Ishikawa (cell line): ENCODE data around the gene RNF44.

Experiments
- CEBPB ChIP-seq: IDR thresholded peaks from 2 replicates; pipeline ENCODE4 v1.6.1; 2012
- CREB1 ChIP-seq: IDR thresholded peaks from 2 replicates; pipeline ENCODE4 v1.6.1; 2012; ENCODE audit warnings: low read depth
- EGR1 ChIP-seq: IDR thresholded peaks from 2 replicates; pipeline ENCODE4 v1.6.1; 2012
- EP300 ChIP-seq: IDR thresholded peaks from 2 replicates; pipeline ENCODE4 v1.6.1; 2012; ENCODE audit warnings: borderline replicate concordance
- FOXM1 ChIP-seq: IDR thresholded peaks from 2 replicates; pipeline ENCODE4 v1.6.1; 2012; ENCODE audit warnings: low read depth, borderline replicate concordance
- NFIC ChIP-seq: IDR thresholded peaks from 2 replicates; pipeline ENCODE4 v1.6.1; 2012
- RAD21 ChIP-seq: IDR thresholded peaks from 2 replicates; pipeline ENCODE4 v1.6.1; 2012; ENCODE audit warnings: low read depth
- TAF1 ChIP-seq: IDR thresholded peaks from 2 replicates; pipeline ENCODE4 v1.6.1; 2012; ENCODE audit warnings: low read depth, mild to moderate bottlenecking
- TCF12 ChIP-seq: IDR thresholded peaks from 2 replicates; pipeline ENCODE4 v1.6.1; 2012; ENCODE audit warnings: low read depth
- TEAD4 ChIP-seq: IDR thresholded peaks from 2 replicates; pipeline ENCODE4 v1.6.1; 2012
- YY1 ChIP-seq: IDR thresholded peaks from 2 replicates; pipeline ENCODE4 v1.6.1; 2012; ENCODE audit warnings: low read depth
- ZBTB7A ChIP-seq: IDR thresholded peaks from 2 replicates; pipeline ENCODE4 v1.6.1; 2012; ENCODE audit warnings: low read depth
- TF ChIP-seq, protein P1 (sequence below): IDR thresholded peaks from 2 replicates; pipeline ENCODE4 v1.6.1; 2012
- TF ChIP-seq, protein P2 (sequence below): IDR thresholded peaks from 2 replicates; pipeline ENCODE4 v1.6.1; 2012
- TF ChIP-seq, protein P3 (sequence below): IDR thresholded peaks from 2 replicates; pipeline ENCODE4 v1.6.1; 2012; ENCODE audit warnings: low read depth, mild to moderate bottlenecking

Gene RNF44

DNA sequence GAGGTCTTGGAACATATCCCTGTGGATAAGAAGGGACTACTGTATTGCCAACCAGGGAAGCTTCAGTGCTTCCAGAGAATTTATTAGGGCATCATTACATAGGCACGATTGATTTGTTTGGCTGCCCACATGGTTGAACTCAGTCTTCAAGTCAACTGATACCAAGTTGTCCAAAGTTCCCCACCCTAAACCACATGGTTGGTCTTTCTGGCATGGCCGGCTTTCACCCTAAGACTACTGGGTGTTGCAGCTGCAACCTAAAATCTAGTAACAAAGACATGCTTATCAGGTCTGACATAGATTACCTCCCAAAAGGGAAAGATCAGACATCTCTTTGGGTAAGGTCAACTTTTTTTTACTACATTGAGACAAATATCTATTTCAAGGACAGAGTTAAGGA is 52.0 kb downstream of the RNF44 start:
- no peak for TF ChIP-seq TCF12
- TF ChIP-seq, protein P1, sequence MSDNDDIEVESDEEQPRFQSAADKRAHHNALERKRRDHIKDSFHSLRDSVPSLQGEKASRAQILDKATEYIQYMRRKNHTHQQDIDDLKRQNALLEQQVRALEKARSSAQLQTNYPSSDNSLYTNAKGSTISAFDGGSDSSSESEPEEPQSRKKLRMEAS, result no peak
- no peak for TF ChIP-seq CREB1
- TF ChIP-seq TEAD4, result no peak
- TF ChIP-seq EP300, result no peak
- TF ChIP-seq CEBPB, result no peak
- TF ChIP-seq RAD21, result no peak
- TF ChIP-seq, protein P2, sequence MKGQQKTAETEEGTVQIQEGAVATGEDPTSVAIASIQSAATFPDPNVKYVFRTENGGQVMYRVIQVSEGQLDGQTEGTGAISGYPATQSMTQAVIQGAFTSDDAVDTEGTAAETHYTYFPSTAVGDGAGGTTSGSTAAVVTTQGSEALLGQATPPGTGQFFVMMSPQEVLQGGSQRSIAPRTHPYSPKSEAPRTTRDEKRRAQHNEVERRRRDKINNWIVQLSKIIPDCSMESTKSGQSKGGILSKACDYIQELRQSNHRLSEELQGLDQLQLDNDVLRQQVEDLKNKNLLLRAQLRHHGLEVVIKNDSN, result no peak
- TF ChIP-seq ZBTB7A, result no peak
- TF ChIP-seq EGR1, result no peak
- TF ChIP-seq, protein P3, sequence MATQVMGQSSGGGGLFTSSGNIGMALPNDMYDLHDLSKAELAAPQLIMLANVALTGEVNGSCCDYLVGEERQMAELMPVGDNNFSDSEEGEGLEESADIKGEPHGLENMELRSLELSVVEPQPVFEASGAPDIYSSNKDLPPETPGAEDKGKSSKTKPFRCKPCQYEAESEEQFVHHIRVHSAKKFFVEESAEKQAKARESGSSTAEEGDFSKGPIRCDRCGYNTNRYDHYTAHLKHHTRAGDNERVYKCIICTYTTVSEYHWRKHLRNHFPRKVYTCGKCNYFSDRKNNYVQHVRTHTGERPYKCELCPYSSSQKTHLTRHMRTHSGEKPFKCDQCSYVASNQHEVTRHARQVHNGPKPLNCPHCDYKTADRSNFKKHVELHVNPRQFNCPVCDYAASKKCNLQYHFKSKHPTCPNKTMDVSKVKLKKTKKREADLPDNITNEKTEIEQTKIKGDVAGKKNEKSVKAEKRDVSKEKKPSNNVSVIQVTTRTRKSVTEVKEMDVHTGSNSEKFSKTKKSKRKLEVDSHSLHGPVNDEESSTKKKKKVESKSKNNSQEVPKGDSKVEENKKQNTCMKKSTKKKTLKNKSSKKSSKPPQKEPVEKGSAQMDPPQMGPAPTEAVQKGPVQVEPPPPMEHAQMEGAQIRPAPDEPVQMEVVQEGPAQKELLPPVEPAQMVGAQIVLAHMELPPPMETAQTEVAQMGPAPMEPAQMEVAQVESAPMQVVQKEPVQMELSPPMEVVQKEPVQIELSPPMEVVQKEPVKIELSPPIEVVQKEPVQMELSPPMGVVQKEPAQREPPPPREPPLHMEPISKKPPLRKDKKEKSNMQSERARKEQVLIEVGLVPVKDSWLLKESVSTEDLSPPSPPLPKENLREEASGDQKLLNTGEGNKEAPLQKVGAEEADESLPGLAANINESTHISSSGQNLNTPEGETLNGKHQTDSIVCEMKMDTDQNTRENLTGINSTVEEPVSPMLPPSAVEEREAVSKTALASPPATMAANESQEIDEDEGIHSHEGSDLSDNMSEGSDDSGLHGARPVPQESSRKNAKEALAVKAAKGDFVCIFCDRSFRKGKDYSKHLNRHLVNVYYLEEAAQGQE, result no peak
- TF ChIP-seq YY1, result no peak
- TF ChIP-seq NFIC, result no peak
- no peak for TF ChIP-seq FOXM1
- no peak for TF ChIP-seq TAF1

DNA sequence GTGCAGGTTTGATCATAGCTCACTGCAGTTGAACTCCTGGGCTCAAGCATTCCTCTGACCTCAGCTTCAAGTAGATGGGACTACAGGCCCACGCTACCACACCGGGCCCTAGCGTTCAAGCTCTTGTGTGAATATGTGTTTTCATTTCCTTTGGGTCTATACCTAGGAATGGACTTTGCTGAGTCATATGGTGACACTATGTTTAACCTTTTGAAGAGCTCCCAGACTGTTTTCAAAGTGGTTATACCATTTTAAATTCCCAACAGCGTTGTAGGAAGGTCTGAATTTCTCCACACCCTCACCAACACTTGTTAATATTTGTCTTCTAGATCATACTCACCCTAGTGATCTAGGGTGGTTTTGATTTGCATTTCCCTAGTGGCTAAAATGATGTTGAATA is 55.5 kb downstream of the RNF44 start:
- TF ChIP-seq EGR1 (no peak), CEBPB (no peak), FOXM1 (no peak), TAF1 (no peak), EP300 (no peak), YY1 (no peak), CREB1 (no peak), TCF12 (no peak), TEAD4 (no peak), ZBTB7A (no peak), NFIC (no peak), RAD21 (no peak)
- TF ChIP-seq, protein P3, result no peak
- TF ChIP-seq, protein P2, result no peak
- TF ChIP-seq, protein P1, result no peak
